Keratinocyte (primary cell): Measurements from ENCODE around the gene ZNF486. TPM values are rescaled to one million over a fixed set of nuclear protein-coding genes. Genes with fewer than 3 reads are reported as not detected.
A peak's percentile ranks its signal among the peaks of the same experiment; 100 is the strongest.
"Not testable (repeated sequence)": the region's sequence is repeated elsewhere in the genome, so short reads cannot be mapped to it uniquely, and the experiment has no call there.

Experiments used
- DNase-seq: peaks from one replicate; pipeline ENCODE4 v3.0.0-alpha.2; 2011; ENCODE audit warnings: low read depth, missing footprints, low spot score
- FAIRE-seq: peaks from 2 replicates; lab custom pipeline; 2011; peaks lifted over from hg19 to GRCh38; lab: Jason Lieb, UNC
- H2AFZ ChIP-seq: 2 replicates; pipeline ENCODE4 v1.6.0; 2012; ENCODE audit warnings: low read length, control low read depth, inconsistent platforms; ENCODE audit not compliant: control insufficient read depth
- H3K27ac ChIP-seq: 2 replicates; pipeline ENCODE4 v1.5.1; 2011; ENCODE audit warnings: low read length; ENCODE audit not compliant: control insufficient read depth, insufficient read depth
- H3K27me3 ChIP-seq: 3 replicates; pipeline ENCODE4 v1.6.0; 2011; ENCODE audit warnings: low read length; ENCODE audit not compliant: control insufficient read depth, insufficient read depth; ENCODE audit errors: extremely low read depth
- H3K36me3 ChIP-seq, 2 experiments: 2 replicates in 1 of 2; 3 replicates in 1 of 2; pipeline ENCODE4 v1.5.1; 2011; ENCODE audit warnings: low read length in 2 of 2, mild to moderate bottlenecking in 1 of 2; ENCODE audit not compliant: control insufficient read depth in 2 of 2, insufficient read depth in 2 of 2; ENCODE audit errors: extremely low read depth in 1 of 2
- H3K4me1 ChIP-seq: 3 replicates; pipeline ENCODE4 v1.5.1; 2011; ENCODE audit warnings: low read length; ENCODE audit not compliant: control insufficient read depth, insufficient read depth; ENCODE audit errors: extremely low read depth
- H3K4me2 ChIP-seq: 3 replicates; pipeline ENCODE4 v1.6.0; 2011; ENCODE audit warnings: low read depth, low read length; ENCODE audit not compliant: control insufficient read depth, insufficient read depth; ENCODE audit errors: extremely low read depth
- H3K4me3 ChIP-seq, 3 experiments: fragments of 200-600 bp in 1 of 3; sonication (generic) in 1 of 3; 2 replicates in 2 of 3; 3 replicates in 1 of 3; pipeline ENCODE4 v1.5.1; 2011 to 2016; ENCODE audit warnings: low read length in 3 of 3, mild to moderate bottlenecking in 3 of 3, control low read depth in 2 of 3, inconsistent platforms in 1 of 3, low read depth in 1 of 3, mixed read lengths in 1 of 3, mixed run types in 1 of 3, moderate library complexity in 1 of 3; ENCODE audit not compliant: control insufficient read depth in 2 of 3, insufficient read depth in 2 of 3; ENCODE audit errors: extremely low read depth in 1 of 3
- H3K79me2 ChIP-seq: 2 replicates; pipeline ENCODE4 v1.6.0; 2012; ENCODE audit warnings: low read length; ENCODE audit not compliant: control insufficient read depth, insufficient read depth
- H3K9ac ChIP-seq: 3 replicates; pipeline ENCODE4 v1.6.0; 2011; ENCODE audit warnings: low read length; ENCODE audit not compliant: control insufficient read depth, insufficient read depth; ENCODE audit errors: extremely low read depth
- H3K9me1 ChIP-seq: 3 replicates; pipeline ENCODE4 v1.6.0; 2011; ENCODE audit warnings: low read length; ENCODE audit not compliant: control insufficient read depth, insufficient read depth; ENCODE audit errors: extremely low read depth
- H3K9me3 ChIP-seq: 2 replicates; pipeline ENCODE4 v1.5.1; 2012; ENCODE audit warnings: low read depth, low read length; ENCODE audit not compliant: control insufficient read depth
- H4K20me1 ChIP-seq: 3 replicates; pipeline ENCODE4 v1.6.0; 2011; ENCODE audit warnings: low read length; ENCODE audit not compliant: control insufficient read depth, insufficient read depth; ENCODE audit errors: extremely low read depth
- EZH2 ChIP-seq: IDR thresholded peaks from one replicate; pipeline ENCODE4 v1.6.1; 2012; ENCODE audit warnings: inconsistent platforms, mild to moderate bottlenecking, low read length, moderate library complexity
- dilution Hi-C: fragments of 300-500 bp; cut with MboI; formaldehyde crosslinking; loops from one replicate; pipeline ENCODE4 v1.7.0; 2020; ENCODE audit warnings: low sequenced_read_pairs; ENCODE audit not compliant: extremely low pct_ligation_motif_present
- polyA plus RNA-seq, 5 experiments: library from polyadenylated mRNA; depleted of rRNA in 3 of 5; stranded (reverse) in 3 of 5; stranded (forward) in 1 of 5; unstranded in 1 of 5; fragments of >200 nt; gene quantifications; 1 replicate in 1 of 5; 2 replicates in 3 of 5; 3 replicates in 1 of 5; pipeline versions ENCODE4 v1.2.1 to v1.2.3, GENCODE V29; 2011 to 2012; ENCODE audit warnings: missing spikeins in 2 of 5, low read depth in 1 of 5, low replicate concordance in 1 of 5
- small RNA-seq, 3 experiments: library from RNA; depleted of rRNA; stranded (forward); fragments of <200 nt; gene quantifications; one replicate each; pipeline ENCODE3, GENCODE V24; 2012; ENCODE audit warnings: low read depth in 3 of 3, low replicate concordance in 1 of 3; ENCODE audit not compliant: insufficient read length in 3 of 3
- TF ChIP-seq, protein P1 (sequence below), 3 experiments: IDR thresholded peaks in 1 of 3; conservative IDR thresholded peaks in 1 of 3; optimal IDR thresholded peaks in 1 of 3; 2 replicates in 2 of 3; 3 replicates in 1 of 3; pipeline versions ENCODE3 to v1.5.1; 2011; ENCODE audit warnings: low read length in 3 of 3, mild to moderate bottlenecking in 3 of 3, moderate library complexity in 2 of 3, control low read depth in 1 of 3, inconsistent platforms in 1 of 3; ENCODE audit not compliant: insufficient read depth in 2 of 3; ENCODE audit errors: extremely low read depth in 1 of 3

The ZNF486 gene
- polyA plus RNA-seq, 1 donor (not counting 4 experiments of a cell fraction or from before 2014, with no cell fraction given): 5.4 TPM

DNA sequence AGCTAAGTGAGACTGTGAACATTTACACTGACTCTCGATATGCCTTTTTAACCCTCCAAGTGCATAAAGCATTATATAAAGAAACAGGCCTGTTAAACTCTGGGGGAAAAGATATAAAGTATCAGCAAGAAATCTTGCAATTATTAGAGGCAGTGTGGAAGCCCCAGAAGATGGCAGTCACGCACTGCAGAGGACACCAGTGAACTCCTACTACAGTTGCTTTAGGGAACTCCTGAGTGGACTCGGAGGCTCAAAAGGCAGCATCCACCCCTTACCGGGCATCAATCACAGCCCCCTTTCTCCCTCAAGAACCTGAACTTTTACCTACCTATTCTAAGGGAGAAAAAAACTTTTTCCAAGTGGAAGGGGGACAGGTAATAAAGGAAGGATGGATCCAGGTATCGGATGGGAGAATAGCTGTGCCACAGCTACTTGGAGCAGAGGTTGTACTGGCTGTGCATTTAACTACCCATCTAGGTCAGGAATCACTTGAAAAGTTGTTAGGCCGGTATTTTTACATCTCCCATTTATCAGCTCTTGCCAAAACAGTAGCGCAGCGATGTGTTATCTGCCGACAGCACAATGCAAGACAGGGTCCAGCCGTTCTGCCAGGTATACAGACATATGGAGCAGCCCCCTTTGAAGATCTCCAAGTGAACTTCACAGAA is 80.1 kb downstream of the ZNF486 start:
- dilution Hi-C loops: no loop called here
- no peaks in the 10 kb centered on the region for H3K9me1 ChIP-seq
- H3K4me3 ChIP-seq: no peak overlapping the region
- H3K36me3 ChIP-seq: no peaks in the 10 kb centered on the region
- H3K4me1 ChIP-seq: no peaks in the 10 kb centered on the region
- H3K4me2 ChIP-seq: no peak overlapping the region
- H3K27me3 ChIP-seq: no peaks in the 10 kb centered on the region
- H4K20me1 ChIP-seq: no peaks in the 10 kb centered on the region
- no peaks in the 10 kb centered on the region for H3K79me2 ChIP-seq
- no peak overlapping the region for H3K9ac ChIP-seq
- FAIRE-seq (no peak), DNase-seq (no peak)
- H2AFZ ChIP-seq: no peak overlapping the region
- H3K27ac ChIP-seq: no peak overlapping the region
- no peak for TF ChIP-seq EZH2
- TF ChIP-seq, protein P1, sequence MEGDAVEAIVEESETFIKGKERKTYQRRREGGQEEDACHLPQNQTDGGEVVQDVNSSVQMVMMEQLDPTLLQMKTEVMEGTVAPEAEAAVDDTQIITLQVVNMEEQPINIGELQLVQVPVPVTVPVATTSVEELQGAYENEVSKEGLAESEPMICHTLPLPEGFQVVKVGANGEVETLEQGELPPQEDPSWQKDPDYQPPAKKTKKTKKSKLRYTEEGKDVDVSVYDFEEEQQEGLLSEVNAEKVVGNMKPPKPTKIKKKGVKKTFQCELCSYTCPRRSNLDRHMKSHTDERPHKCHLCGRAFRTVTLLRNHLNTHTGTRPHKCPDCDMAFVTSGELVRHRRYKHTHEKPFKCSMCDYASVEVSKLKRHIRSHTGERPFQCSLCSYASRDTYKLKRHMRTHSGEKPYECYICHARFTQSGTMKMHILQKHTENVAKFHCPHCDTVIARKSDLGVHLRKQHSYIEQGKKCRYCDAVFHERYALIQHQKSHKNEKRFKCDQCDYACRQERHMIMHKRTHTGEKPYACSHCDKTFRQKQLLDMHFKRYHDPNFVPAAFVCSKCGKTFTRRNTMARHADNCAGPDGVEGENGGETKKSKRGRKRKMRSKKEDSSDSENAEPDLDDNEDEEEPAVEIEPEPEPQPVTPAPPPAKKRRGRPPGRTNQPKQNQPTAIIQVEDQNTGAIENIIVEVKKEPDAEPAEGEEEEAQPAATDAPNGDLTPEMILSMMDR (optimal IDR thresholded peaks at IDR 0.05 in 1 of 3, IDR thresholded peaks at IDR 0.05 in 1 of 3, conservative IDR thresholded peaks at IDR 0.05 in 1 of 3; ENCODE audit: extremely low read depth in 1 of 3, insufficient read depth in 2 of 3, low read length in 3 of 3): peak in 1 of 3 experiments; percentile 73
- peaks cover 2% of the 10 kb centered on the region for H3K9me3 ChIP-seq

DNA sequence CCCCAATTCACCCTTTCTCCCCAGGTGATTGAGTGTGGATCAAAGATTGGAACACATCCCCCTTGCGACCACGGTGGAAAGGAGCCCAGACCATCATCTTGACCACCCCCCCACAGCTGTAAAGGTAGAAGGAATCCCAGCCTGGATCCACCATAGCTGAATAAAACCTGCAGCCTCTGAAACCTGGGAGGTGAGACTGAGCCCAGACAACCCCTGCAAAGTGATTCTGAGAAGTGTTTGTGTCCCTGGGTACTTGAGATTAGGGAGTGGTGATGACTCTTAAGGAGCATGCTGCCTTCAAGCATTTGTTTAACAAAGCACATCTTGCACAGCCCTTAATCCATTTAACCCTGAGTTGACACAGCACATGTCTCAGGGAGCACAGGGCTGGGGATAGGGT is 81.2 kb downstream of the ZNF486 start:
- H3K27me3 ChIP-seq, H3K4me1 ChIP-seq, H4K20me1 ChIP-seq, H3K9me1 ChIP-seq, H3K36me3 ChIP-seq, H2AFZ ChIP-seq, DNase-seq, H3K27ac ChIP-seq, H3K4me3 ChIP-seq, H3K79me2 ChIP-seq, H3K9me3 ChIP-seq, FAIRE-seq, dilution Hi-C loops, H3K4me2 ChIP-seq, H3K9ac ChIP-seq: not testable (repeated sequence)

Small RNAs within 50 kb of the gene (small RNA-seq; reads per million reads assigned to genes)
- gene AC011447.4: 0 reads per million in 3 experiments

Other genes starting within 250 kb of the ZNF486 start
- gene ZNF682, start 127.7 kb upstream of the ZNF486 start, polyA plus RNA-seq: 2.0 to 6.1 TPM (median 6.0 TPM) in 3 replicates
- 2.8 to 5.8 TPM (median 3.3 TPM) in 3 replicates for gene ZNF90, start 89.2 kb upstream of the ZNF486 start, polyA plus RNA-seq